Bronchial epithelial cell (primary cell): Measurements from ENCODE around the gene NLGN1. TPM values are rescaled to one million over a fixed set of nuclear protein-coding genes. Genes with fewer than 3 reads are reported as not detected.
A peak's percentile ranks its signal among the peaks of the same experiment; 100 is the strongest.

Source experiments
- DNase-seq: peaks from one replicate; pipeline ENCODE4 v3.0.0-alpha.2; 2010; ENCODE audit warnings: low read depth
- FAIRE-seq: peaks from 2 replicates; lab custom pipeline; 2011; peaks lifted over from hg19 to GRCh38; lab: Jason Lieb, UNC
- H3K27me3 ChIP-seq: 2 replicates; pipeline ENCODE4 v1.5.1; 2011; ENCODE audit warnings: low read length; ENCODE audit not compliant: control insufficient read depth, insufficient read depth
- H3K36me3 ChIP-seq: 2 replicates; pipeline ENCODE4 v1.5.1; 2011; ENCODE audit warnings: low read length; ENCODE audit not compliant: control insufficient read depth, insufficient read depth
- H3K4me3 ChIP-seq: 2 replicates; pipeline ENCODE4 v1.5.1; 2011; ENCODE audit warnings: mild to moderate bottlenecking, low read depth, low read length, control low read depth
- total RNA-seq: library from RNA; depleted of rRNA; stranded (reverse); fragments of >200 nt; gene quantifications from 2 replicates; pipeline ENCODE4 v1.2.1, GENCODE V29; 2014
- TF ChIP-seq, protein P1 (sequence below): IDR thresholded peaks from 2 replicates; pipeline ENCODE4 v1.5.1; 2011; ENCODE audit warnings: mild to moderate bottlenecking, moderate library complexity, low read length, control low read depth, inconsistent platforms; ENCODE audit not compliant: insufficient read depth, severe bottlenecking

Gene NLGN1
- total RNA-seq, 1 donor from 2014 or later: under 0.01 TPM

GRCh38 chr3:174125267-174125824, 727.8 kb downstream of the NLGN1 start:
- Histone ChIP-seq H3K27me3 (no peaks in the 10 kb centered on the region), H3K36me3 (no peaks in the 10 kb centered on the region), H3K4me3 (no peak overlapping the region)
- FAIRE-seq: no peak
- DNase-seq: peak; percentile 40
- TF ChIP-seq, protein P1, sequence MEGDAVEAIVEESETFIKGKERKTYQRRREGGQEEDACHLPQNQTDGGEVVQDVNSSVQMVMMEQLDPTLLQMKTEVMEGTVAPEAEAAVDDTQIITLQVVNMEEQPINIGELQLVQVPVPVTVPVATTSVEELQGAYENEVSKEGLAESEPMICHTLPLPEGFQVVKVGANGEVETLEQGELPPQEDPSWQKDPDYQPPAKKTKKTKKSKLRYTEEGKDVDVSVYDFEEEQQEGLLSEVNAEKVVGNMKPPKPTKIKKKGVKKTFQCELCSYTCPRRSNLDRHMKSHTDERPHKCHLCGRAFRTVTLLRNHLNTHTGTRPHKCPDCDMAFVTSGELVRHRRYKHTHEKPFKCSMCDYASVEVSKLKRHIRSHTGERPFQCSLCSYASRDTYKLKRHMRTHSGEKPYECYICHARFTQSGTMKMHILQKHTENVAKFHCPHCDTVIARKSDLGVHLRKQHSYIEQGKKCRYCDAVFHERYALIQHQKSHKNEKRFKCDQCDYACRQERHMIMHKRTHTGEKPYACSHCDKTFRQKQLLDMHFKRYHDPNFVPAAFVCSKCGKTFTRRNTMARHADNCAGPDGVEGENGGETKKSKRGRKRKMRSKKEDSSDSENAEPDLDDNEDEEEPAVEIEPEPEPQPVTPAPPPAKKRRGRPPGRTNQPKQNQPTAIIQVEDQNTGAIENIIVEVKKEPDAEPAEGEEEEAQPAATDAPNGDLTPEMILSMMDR: peak; percentile 44

DNA sequence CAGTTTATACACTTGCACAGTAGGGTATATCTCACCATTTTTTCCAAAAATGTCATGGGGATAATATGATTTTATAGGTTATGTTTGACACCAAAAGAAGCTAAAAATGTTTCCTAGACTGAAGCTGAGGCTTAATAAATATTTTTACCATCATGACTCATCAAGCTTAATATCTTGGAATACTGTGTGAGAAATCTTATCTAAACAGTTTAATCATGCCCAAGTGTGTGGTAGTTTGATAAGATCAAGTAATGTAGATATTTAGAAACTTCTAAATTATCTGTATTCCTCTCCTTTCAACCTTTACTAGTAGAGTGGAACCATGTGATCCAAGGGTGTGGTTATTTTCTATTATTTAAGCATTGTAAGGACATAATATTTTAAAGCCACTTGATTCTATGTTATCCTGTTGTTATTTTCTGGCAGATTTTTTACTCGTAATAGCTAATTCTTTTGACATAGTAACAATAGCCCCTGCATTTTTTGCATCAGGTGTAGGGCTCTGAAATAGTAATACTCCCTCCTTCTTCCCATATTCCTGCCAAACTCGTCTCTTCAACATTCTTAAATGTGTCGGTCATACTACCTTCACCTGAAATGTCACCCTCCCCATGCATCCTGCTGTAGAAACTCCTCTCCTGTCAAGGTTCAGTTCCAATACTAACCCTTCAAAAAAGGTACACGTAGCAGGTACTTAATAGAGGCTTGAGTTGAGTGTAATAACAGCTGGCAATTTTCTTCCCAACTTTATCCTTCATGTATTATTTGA, 729.6 kb downstream of the NLGN1 start:
- FAIRE-seq: no peak
- Histone ChIP-seq H3K36me3 (no peaks in the 10 kb centered on the region), H3K27me3 (no peaks in the 10 kb centered on the region), H3K4me3 (no peak overlapping the region)
- peak; percentile 40 for DNase-seq
- TF ChIP-seq, protein P1: no peak

GRCh38 chr3:174132006-174132405, 734.5 kb downstream of the NLGN1 start:
- Histone ChIP-seq H3K36me3 (no peaks in the 10 kb centered on the region), H3K27me3 (no peaks in the 10 kb centered on the region), H3K4me3 (no peak overlapping the region)
- TF ChIP-seq, protein P1: no peak
- FAIRE-seq: no peak
- DNase-seq: no peak

- Histone ChIP-seq H3K27me3 (no peaks in the 10 kb centered on the region), H3K4me3 (no peak overlapping the region), H3K36me3 (no peaks in the 10 kb centered on the region)
- FAIRE-seq (no peak), DNase-seq (peak; percentile 12)
- TF ChIP-seq, protein P1: no peak
These were observed 735.0 kb downstream of the NLGN1 start for GRCh38 chr3:174132421-174133042.

- H3K4me3 ChIP-seq: no peak overlapping the region
- H3K36me3 ChIP-seq: no peaks in the 10 kb centered on the region
- FAIRE-seq (no peak), DNase-seq (no peak)
- TF ChIP-seq, protein P1: no peak
- no peaks in the 10 kb centered on the region for H3K27me3 ChIP-seq
These were observed 748.5 kb downstream of the NLGN1 start for GRCh38 chr3:174146008-174146407.
